GM10266 (cell line): ENCODE results near the gene TMPRSS7.

Experiments used
- DNase-seq: peaks from one replicate; pipeline ENCODE4 v3.0.0; 2012; ENCODE audit errors: extremely low spot score
- TF ChIP-seq, protein P1 (sequence below): IDR thresholded peaks from 2 replicates; pipeline ENCODE4 v1.5.1; 2012; ENCODE audit warnings: mild to moderate bottlenecking, low read depth; ENCODE audit not compliant: control insufficient read depth, insufficient read depth; ENCODE audit errors: missing control alignments

The TMPRSS7 gene

DNA sequence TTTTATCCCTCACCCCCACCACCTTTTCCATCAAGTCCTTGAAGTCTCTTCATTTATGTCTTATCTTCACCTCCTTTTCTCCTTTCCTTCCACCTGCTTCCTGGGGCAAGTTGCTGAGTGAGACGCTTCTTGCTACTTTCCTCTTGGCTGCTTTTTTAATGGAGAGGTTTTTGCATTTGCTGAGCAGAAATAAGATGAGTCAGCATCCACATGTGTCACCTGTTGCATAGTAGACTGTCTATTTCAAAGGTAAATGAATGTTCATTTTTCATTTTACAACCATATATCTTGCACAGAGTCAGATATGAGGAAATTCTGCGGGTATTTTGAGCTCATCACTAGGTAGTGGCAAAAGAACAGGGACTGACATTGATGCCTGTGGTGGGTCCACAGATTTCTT, 70.2 kb downstream of the TMPRSS7 start:
- DNase-seq: no peak
- TF ChIP-seq, protein P1, sequence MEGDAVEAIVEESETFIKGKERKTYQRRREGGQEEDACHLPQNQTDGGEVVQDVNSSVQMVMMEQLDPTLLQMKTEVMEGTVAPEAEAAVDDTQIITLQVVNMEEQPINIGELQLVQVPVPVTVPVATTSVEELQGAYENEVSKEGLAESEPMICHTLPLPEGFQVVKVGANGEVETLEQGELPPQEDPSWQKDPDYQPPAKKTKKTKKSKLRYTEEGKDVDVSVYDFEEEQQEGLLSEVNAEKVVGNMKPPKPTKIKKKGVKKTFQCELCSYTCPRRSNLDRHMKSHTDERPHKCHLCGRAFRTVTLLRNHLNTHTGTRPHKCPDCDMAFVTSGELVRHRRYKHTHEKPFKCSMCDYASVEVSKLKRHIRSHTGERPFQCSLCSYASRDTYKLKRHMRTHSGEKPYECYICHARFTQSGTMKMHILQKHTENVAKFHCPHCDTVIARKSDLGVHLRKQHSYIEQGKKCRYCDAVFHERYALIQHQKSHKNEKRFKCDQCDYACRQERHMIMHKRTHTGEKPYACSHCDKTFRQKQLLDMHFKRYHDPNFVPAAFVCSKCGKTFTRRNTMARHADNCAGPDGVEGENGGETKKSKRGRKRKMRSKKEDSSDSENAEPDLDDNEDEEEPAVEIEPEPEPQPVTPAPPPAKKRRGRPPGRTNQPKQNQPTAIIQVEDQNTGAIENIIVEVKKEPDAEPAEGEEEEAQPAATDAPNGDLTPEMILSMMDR: no peak

DNA sequence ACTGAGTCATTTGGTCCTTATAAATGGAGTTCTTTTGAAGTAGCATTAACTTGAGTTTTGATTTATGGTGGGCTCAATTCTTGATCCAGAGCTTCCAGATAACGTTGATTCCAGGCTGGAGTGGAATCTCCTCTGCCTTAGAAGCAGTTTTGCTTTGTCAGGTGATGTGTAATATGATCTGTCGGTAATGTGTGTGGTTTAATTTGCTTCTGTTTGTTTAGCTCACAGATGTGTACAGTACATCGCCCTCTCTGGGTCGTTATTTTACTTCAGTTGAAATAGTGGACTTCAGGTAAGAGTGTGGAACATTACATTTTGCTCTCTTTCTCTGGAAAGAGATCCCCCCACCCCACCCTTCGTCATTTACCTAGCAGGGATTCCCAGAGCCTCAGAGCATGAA, 74.8 kb downstream of the TMPRSS7 start:
- TF ChIP-seq, protein P1: no peak
- DNase-seq: no peak

GRCh38 chr3:112111785-112112402, 77.4 kb downstream of the TMPRSS7 start:
- peak; percentile 73 for DNase-seq
- TF ChIP-seq, protein P1: peak; percentile 92

- no peak for DNase-seq
- TF ChIP-seq, protein P1: no peak
Observed at GRCh38 chr3:112114576-112115160, 80.1 kb downstream of the TMPRSS7 start.

DNA sequence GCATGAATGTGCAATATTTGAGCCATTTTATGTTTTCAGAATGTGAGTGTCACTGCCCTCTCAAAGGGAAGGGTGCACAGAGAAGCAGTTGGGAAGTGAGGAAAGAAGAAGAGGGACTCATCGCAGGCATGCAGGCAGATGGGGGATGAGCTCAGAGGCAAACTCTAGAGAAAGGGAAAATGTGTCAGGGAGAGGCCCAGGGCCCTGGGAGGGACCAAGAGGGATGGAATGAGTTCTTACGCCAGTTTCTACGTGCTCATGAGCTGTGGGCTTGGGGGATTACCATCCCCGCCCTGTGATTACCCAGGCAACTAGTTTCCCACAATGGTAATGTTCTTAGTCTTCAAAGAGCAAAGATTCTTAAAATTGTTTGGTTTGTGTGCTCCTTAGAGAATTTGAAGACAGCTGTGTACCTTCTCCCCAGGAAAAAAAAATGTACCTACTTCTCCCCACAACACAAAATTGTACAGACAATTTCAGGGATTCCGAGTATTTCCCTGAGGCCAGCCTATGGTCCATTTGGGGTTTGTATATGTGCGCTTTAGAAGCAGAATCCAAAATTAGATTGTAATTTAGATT, 80.7 kb downstream of the TMPRSS7 start:
- DNase-seq: peak; percentile 56
- TF ChIP-seq, protein P1: no peak

- TF ChIP-seq, protein P1: no peak
- no peak for DNase-seq
Observed at GRCh38 chr3:112115806-112116383, 81.4 kb downstream of the TMPRSS7 start.

- no peak for DNase-seq
- TF ChIP-seq, protein P1: no peak
Observed at GRCh38 chr3:112116748-112117186, 82.2 kb downstream of the TMPRSS7 start.
